Urothelium cell line (cell line): ENCODE results near the gene LRRC49.
"Not testable (repeated sequence)": the region's sequence is repeated elsewhere in the genome, so short reads cannot be mapped to it uniquely, and the experiment has no call there.

Experiments
- DNase-seq: peaks from one replicate; pipeline ENCODE4 v3.0.0; 2011; ENCODE audit warnings: low spot score, mixed read lengths
- FAIRE-seq: peaks from 2 replicates; lab custom pipeline; 2011; peaks lifted over from hg19 to GRCh38; lab: Jason Lieb, UNC

LRRC49 gene

DNA sequence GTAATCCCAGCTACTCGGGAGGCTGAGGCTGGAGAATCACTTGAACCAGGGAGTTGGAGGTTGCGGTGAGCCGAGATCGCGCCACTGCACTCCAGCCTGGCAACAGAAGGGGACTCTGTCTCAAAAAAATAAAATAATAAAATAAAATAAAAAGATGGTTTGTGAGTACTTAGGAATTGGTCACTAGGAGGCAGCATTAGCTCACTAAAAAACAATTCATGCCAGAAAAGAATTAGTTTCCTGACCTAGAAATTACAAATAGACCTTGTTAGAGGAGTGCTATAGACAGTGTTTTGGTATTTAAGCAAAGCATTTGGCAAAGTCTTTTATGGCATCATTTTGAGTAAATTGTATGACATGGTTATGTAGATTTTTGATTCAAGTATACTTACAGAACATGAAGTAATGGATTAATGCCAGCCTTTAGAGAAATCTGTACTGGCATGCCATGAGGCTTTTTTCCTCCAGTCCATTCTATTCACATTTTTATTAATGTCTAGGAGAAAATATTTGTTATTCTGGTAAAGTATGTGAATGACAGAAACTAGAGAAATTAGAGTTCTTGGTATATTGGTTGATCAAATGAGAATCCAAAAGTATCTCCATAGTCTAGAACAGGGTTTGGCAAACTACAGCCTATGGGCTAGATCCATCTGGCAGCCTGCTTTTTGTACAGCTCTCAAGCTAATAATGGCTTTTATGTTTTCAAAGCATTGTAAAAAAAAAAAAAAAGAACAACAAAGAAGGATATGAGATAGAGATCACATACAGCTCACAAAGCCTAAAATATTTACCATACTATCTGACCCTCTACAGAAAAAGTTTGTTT is 81.6 kb downstream of the LRRC49 start:
- DNase-seq: peak; percentile 14
- no peak for FAIRE-seq

DNA sequence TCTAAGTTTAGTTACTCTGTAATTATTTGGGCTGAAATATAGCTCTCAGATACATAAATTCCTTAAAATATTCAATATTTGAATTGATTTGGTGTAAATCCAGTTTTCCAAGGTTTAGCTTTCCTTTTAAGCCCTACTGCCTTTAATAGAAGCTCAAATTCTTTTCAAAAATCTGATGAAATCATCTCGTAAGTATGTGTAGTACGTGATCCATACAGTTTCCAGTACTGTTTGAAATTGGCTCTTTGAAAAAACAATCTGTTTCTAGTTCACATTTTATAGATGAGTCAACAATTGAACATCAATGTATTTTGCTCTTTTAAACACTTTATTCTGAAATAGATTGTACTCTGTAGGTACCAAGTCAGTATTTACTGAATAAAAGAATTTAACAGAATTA is 84.2 kb downstream of the LRRC49 start:
- no peak for DNase-seq
- FAIRE-seq: no peak

- no peak for DNase-seq
- FAIRE-seq: no peak
Observed at GRCh38 chr15:70995383-70995970, 102.9 kb downstream of the LRRC49 start.

DNA sequence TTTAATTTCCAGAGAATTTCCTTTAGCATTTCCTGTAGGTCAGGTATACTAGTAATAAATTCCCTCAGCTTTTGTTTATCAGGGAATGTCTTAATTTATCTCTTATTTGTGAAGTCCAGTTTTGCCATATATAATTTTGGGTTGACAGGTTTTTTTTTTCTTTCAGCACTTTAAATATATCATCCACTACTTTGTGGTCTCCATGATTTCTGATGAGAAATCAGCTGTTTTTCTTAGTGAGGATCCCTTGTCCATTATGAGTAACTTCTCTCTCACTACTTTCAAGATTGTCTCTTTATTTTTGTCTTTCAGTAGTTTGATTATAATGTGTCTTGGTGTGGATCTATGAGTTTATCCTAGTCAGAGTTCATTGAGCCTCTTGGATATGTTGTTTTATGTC is 105.7 kb downstream of the LRRC49 start:
- FAIRE-seq: no peak
- DNase-seq: no peak

DNA sequence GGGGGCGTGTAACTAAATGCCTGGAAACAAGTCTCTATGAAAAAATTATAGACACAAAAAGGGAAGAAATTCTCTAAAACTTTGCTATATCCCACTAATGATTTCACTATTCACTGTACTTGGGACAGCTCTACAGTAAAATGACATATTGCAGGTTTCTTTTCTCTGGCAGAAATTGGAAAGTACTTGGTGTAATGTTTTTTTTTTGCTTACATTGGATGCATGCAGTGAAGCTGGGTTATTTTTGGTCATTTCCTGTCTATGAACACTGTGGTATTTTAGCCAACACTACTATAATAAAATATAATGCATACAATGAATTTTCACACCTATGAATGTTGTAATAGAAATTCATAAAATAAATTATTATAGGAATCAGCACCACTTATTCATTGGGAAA is 109.7 kb downstream of the LRRC49 start:
- FAIRE-seq: no peak

GRCh38 chr15:71003319-71003718 is 110.7 kb downstream of the LRRC49 start:
- DNase-seq (no peak), FAIRE-seq (no peak)

More for the DNA sequence above, 109.7 kb downstream of the LRRC49 start:
- no peak for DNase-seq

- FAIRE-seq, DNase-seq: not testable (repeated sequence)
Observed at GRCh38 chr15:71004506-71004905, 111.9 kb downstream of the LRRC49 start.

GRCh38 chr15:71005895-71006294 is 113.3 kb downstream of the LRRC49 start:
- FAIRE-seq: no peak
- DNase-seq: no peak

- no peak for FAIRE-seq
- DNase-seq: no peak
Observed at GRCh38 chr15:71008250-71008870, 115.7 kb downstream of the LRRC49 start.

DNA sequence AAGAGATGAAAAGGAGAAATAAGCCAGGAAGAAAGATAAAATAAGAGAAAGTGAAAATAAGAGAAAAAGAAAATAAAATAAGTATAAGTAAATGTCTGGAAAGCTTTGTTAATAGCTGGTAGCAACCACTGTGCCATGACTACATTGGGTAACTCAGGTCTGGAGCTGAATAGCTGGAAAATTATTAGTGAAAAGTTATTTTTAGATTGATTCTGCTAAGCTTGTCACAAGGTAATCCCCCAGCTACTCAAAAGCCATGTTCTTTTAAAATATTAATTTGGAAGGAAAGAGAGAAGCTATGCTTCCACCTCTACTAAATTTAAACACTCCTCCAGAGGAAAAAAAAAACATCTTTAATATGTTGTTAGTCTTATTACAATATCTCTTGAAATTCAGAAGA is 117.8 kb downstream of the LRRC49 start:
- no peak for DNase-seq
- no peak for FAIRE-seq

- FAIRE-seq: no peak
- no peak for DNase-seq
Observed at GRCh38 chr15:71010997-71011396, 118.4 kb downstream of the LRRC49 start.

DNA sequence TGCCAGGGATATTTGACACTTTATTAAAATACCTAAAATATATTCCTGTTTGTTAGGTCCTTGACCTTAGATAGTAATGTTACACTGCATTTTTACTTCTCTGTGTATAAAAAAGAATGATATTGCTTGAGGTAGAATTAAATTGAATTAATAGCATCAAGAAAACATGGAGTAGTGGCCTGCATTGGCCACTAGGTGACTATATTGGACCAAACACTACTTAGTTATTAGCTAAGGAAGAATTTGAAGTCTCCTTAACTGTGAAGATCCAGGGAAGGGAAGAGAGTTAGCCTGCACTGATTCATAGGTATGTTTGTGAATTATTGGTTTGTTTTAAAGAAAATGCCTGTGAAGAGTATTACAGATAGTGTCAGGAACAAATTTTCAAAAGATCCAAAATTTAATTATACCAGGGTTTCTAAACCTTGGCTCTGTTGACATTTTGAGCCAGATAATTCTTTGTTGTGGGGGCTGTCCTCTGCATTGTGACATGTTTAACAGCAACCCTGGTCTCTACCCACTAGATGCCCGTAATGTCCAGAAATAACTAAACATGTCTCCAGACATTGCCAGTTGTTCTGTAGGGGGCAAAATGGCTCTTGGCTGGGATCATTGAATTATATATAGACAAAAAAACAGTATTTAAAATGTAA is 119.0 kb downstream of the LRRC49 start:
- DNase-seq (peak; percentile 41), FAIRE-seq (peak; percentile 86)

DNA sequence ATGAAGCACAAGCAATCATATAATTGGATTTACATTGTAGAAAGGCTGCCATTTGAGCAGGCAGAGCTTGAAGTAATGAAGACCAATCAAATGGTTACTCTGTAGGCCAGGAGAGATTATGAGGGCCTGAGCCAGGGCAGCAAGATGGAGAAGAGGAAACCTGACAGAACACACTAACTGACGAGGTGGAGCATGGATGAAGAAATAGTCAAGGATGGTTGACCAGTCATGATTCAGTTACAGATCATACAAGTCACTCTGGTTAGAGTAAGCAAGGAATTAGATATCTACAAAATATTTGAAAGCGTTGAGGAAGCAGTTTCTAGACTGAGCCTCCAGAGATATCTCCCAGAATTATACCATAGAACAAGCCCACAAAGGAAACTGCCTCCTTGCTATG is 120.8 kb downstream of the LRRC49 start:
- FAIRE-seq (no peak), DNase-seq (no peak)

DNA sequence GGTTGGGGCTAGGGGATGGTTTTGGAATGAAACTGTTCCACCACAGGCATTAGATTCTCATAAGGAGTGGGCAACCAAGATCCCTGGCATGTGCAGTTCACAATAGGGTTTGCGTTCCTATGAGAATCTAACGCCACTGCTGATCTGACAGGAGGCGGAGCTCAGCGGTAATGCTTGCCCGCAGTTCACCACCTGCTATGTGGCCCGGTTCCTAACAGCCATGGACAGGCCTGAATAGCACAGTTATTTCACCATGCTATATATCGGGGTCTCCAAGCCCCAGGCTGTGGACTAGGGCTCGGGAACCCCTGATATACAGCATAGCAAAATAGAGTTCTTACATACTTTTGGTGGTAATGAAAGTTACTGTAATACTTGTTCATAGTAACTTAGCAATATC is 122.7 kb downstream of the LRRC49 start:
- peak; percentile 5 for FAIRE-seq
- DNase-seq: no peak

- not testable (repeated sequence) for DNase-seq, FAIRE-seq
Observed at GRCh38 chr15:71031232-71031631, 138.6 kb downstream of the LRRC49 start.

DNA sequence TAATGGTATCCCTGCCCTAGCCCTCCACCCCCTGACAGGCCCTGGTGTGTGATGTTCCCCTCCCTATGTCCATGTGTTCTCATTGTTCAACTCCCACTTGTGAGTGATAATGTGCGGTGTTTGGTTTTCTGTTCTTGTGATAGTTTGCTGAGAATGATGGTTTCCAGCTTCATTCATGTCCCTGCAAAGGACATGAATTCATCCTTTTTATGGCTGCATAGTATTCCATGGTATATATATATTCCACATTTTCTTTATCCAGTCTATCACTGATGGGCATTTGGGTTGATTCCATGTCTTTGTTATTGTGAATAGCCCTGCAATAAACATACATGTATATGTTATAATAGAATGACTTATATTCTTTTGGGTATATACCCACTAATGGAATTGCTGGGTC is 142.9 kb downstream of the LRRC49 start:
- DNase-seq, FAIRE-seq: not testable (repeated sequence)

DNA sequence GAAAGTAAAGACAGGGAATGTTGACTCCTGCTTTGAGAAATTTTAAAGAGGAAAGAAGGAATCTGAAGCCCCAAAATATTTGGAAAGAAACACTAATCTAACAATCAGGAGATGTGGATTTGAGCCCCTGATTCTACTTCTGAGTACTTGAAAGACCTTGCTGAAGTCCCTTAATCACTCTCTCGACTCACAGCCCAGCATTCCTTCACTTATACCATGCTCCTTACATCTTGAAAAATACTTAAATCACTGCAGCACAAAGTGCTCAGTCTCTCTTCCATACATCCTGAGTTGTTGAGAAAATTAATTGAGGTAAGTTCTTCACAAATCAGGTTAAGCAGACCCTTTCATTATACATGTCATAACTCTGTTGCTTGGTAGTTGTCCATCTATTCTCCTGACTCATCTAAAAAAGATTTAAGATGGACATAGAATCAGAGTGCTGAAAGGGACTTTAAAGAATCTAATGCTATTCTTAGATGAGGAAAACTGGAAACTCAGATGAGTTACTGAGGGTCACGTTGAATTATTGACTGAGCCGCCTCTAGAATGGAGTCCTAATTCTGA is 149.8 kb downstream of the LRRC49 start:
- FAIRE-seq: no peak

GRCh38 chr15:71043373-71043772 is 150.7 kb downstream of the LRRC49 start:
- DNase-seq (peak; percentile 63), FAIRE-seq (peak; percentile 52)

More for the DNA sequence above, 149.8 kb downstream of the LRRC49 start:
- DNase-seq: no peak

- DNase-seq: no peak
- no peak for FAIRE-seq
Observed at GRCh38 chr15:71044006-71044405, 151.4 kb downstream of the LRRC49 start.

DNA sequence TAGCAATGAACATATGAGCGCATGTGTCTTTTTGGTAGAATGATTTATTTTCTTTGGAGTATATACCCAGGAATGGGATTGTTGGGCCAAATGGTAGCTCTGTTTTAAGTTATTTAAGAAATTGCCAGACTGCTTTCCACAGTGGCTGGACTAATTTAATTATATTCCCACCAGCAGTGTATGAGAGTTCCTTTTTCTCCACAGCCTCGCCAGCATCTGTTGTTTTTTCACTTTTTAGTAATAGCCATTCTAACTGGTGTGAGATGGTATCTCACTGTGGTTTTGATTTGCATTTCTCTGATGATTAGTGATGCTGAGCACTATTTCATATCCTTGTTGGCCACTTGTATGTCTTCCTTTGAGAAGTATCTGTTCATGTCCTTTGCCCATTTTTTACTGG is 153.5 kb downstream of the LRRC49 start:
- FAIRE-seq: peak; percentile 37
- DNase-seq: not testable (repeated sequence)
